Parathyroid adenoma (tissue), 2 donors: ENCODE results near the gene DAZAP1.

Experiments
- H2AFZ ChIP-seq: fragments of 300-600 bp; sonication (generic); one replicate; pipeline ENCODE4 v1.7.0; 2017; ENCODE audit warnings: antibody characterized with exemption, mild to moderate bottlenecking
- H3K27ac ChIP-seq: fragments of 300-600 bp; sonication (generic); one replicate; pipeline ENCODE4 v1.7.0; 2017
- H3K27me3 ChIP-seq: fragments of 300-600 bp; sonication (generic); one replicate; pipeline ENCODE4 v1.7.0; 2017; ENCODE audit warnings: low read length; ENCODE audit not compliant: control insufficient read depth, insufficient read depth
- H3K36me3 ChIP-seq: fragments of 300-600 bp; sonication (generic); one replicate; pipeline ENCODE4 v1.7.0; 2017; ENCODE audit warnings: low read length; ENCODE audit not compliant: control insufficient read depth, insufficient read depth
- H3K4me1 ChIP-seq: fragments of 300-600 bp; sonication (generic); one replicate; pipeline ENCODE4 v1.7.0; 2017; ENCODE audit warnings: control low read depth
- H3K4me2 ChIP-seq: fragments of 300-600 bp; sonication (generic); one replicate; pipeline ENCODE4 v1.7.0; 2017; ENCODE audit warnings: low read length
- H3K4me3 ChIP-seq: fragments of 300-600 bp; sonication (generic); one replicate; pipeline ENCODE4 v1.7.0; 2017; ENCODE audit warnings: low read depth, low read length
- H3K79me2 ChIP-seq: fragments of 300-600 bp; sonication (generic); one replicate; pipeline ENCODE4 v1.7.0; 2017; ENCODE audit warnings: control low read depth
- H3K9ac ChIP-seq: fragments of 300-600 bp; sonication (generic); one replicate; pipeline ENCODE4 v1.7.0; 2017; ENCODE audit warnings: mild to moderate bottlenecking
- H3K9me3 ChIP-seq: fragments of 300-600 bp; sonication (generic); one replicate; pipeline ENCODE4 v1.7.0; 2017; ENCODE audit warnings: low read length; ENCODE audit not compliant: control insufficient read depth
- TF ChIP-seq, protein P1 (sequence below): fragments of 300-600 bp; sonication (generic); IDR thresholded peaks from one replicate; pipeline ENCODE4 v1.7.0; 2017; ENCODE audit warnings: antibody characterized with exemption, mild to moderate bottlenecking
- donor health status: primary hyperparathyroidism.

The DAZAP1 gene

DNA sequence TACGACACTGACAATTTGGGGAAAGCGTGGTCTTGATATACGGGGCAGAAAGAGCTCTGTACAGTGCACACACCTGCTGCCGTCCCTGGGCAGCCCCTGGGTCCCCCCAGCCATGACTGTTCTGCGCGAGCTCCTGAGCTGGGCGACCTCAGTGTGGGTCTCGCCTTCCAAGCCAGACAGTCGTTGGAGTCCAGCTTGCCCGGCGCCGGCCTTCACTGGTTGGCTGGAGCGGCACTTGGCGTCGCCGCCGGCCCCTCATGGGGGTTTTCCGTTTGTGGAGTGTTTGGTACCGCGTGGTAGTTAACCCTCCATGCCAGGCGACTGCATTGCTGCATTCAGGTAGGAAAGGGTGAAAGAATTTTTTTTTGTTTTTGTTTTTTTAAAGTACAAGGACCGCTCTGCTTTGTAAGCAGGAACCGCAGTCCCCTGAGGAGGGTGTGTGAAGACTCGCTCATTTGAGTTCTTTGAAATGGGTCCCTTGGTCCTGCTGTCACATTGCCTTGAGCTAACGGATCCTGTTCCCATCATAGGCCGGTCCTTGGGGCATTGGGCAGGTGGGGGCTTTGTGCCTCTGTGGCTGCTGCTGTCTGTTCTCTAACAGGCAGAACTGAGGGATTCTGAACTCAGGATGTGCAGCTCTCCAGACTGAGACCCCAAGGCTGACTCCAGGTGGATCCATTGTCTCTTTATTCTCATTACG lies 20.0 kb downstream of the DAZAP1 start:
- Histone ChIP-seq H3K79me2 (peaks cover 23% of the 10 kb centered on the region), H3K4me1 (no peaks in the 10 kb centered on the region), H2AFZ (no peak overlapping the region), H3K9ac (no peak overlapping the region), H3K36me3 (no peaks in the 10 kb centered on the region), H3K4me3 (no peak overlapping the region), H3K4me2 (no peak overlapping the region), H3K9me3 (no peaks in the 10 kb centered on the region), H3K27me3 (no peaks in the 10 kb centered on the region), H3K27ac (no peak overlapping the region)
- TF ChIP-seq, protein P1, sequence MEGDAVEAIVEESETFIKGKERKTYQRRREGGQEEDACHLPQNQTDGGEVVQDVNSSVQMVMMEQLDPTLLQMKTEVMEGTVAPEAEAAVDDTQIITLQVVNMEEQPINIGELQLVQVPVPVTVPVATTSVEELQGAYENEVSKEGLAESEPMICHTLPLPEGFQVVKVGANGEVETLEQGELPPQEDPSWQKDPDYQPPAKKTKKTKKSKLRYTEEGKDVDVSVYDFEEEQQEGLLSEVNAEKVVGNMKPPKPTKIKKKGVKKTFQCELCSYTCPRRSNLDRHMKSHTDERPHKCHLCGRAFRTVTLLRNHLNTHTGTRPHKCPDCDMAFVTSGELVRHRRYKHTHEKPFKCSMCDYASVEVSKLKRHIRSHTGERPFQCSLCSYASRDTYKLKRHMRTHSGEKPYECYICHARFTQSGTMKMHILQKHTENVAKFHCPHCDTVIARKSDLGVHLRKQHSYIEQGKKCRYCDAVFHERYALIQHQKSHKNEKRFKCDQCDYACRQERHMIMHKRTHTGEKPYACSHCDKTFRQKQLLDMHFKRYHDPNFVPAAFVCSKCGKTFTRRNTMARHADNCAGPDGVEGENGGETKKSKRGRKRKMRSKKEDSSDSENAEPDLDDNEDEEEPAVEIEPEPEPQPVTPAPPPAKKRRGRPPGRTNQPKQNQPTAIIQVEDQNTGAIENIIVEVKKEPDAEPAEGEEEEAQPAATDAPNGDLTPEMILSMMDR = no peak

DNA sequence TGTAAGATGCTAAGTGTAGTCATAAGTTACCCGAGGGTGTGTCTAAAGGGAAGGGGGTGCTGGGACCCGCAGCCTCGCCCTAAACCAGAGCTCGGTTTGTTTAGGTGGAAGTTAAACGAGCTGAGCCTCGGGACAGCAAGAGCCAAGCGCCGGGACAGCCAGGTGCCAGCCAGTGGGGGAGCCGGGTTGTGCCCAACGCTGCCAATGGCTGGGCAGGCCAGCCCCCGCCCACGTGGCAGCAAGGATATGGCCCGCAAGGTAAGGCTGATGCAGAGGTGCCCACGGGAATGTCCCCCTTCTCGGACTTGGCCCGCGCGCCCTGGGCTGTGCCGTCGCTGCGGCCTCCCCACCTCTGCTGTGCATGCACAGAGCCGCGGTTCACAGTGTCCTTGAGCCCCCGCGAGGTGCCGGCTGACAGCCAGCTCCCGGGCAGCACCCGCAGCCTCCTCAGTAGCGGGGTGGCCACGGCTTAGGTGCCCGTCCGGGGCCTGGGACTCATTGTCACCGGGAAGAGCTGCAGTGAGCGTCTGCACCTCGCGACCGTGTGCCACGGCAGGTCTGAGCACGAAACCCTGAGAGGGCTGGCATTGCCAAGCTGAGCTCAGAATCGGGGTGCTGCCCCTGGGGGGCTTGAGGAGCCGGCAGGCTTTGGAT lies 21.5 kb downstream of the DAZAP1 start:
- Histone ChIP-seq H3K4me3 (no peak overlapping the region), H3K9ac (no peak overlapping the region), H3K27me3 (no peaks in the 10 kb centered on the region), H3K36me3 (no peaks in the 10 kb centered on the region), H3K4me1 (no peaks in the 10 kb centered on the region), H3K9me3 (no peaks in the 10 kb centered on the region), H3K79me2 (peaks cover 17% of the 10 kb centered on the region), H2AFZ (no peak overlapping the region), H3K27ac (no peak overlapping the region), H3K4me2 (no peak overlapping the region)
- TF ChIP-seq, protein P1 = no peak

DNA sequence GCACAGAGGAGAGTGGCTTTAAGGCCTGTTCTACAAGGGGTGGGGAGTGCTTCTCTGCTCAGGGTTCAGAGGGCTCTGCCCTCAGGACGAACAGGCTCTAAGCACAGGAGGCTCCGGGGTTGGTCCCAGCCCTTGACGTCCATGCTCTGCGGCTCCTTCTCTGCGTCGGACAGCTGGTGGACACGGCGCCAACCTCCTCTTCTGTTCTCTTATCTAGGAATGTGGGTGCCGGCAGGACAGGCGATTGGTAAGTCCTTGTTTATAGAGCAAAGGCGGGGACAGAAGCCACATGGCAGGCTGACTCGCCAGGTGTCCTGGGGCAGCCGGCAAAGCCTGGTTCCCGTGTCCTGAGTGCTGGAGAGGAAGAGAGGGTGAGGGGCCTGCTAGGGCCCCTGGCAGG lies 22.4 kb downstream of the DAZAP1 start:
- no peak overlapping the region for H3K4me2 ChIP-seq
- TF ChIP-seq, protein P1 = no peak
- H2AFZ ChIP-seq = no peak overlapping the region
- H3K27me3 ChIP-seq = no peaks in the 10 kb centered on the region
- no peaks in the 10 kb centered on the region for H3K9me3 ChIP-seq
- no peaks in the 10 kb centered on the region for H3K4me1 ChIP-seq
- no peak overlapping the region for H3K27ac ChIP-seq
- no peak overlapping the region for H3K9ac ChIP-seq
- no peak overlapping the region for H3K4me3 ChIP-seq
- H3K36me3 ChIP-seq = no peaks in the 10 kb centered on the region
- H3K79me2 ChIP-seq = peaks cover 13% of the 10 kb centered on the region

DNA sequence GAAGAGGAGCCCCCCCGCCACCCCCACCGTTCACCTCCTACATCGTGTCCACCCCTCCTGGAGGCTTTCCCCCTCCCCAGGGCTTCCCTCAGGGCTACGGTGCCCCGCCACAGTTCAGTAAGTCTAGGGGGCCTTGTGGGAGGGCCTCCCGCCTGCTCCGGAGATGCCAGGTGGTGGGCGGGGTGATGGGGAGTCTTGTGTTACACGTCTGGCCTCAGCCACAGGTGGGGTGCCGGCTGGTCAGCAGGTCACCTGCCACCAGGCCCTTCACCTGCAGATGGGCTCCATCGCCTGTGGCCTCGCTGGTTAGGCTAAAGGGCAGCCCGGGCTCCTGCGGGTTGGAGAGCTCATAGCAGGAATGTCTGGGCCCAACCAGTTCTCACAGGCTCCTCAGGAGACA lies 22.9 kb downstream of the DAZAP1 start:
- Histone ChIP-seq H3K27me3 (no peaks in the 10 kb centered on the region), H3K9ac (no peak overlapping the region), H3K4me2 (no peak overlapping the region), H2AFZ (no peak overlapping the region), H3K36me3 (no peaks in the 10 kb centered on the region), H3K27ac (no peak overlapping the region), H3K4me1 (no peaks in the 10 kb centered on the region), H3K9me3 (no peaks in the 10 kb centered on the region), H3K79me2 (peaks cover 9% of the 10 kb centered on the region), H3K4me3 (no peak overlapping the region)
- TF ChIP-seq, protein P1 = no peak
